ENCODE data around the gene GMPR2. TPM values are rescaled to one million over a fixed set of nuclear protein-coding genes. Genes with fewer than 3 reads are reported as not detected.

The GMPR2 gene
- total and polyA plus RNA-seq, 2 of the 13 experiments (the other 11 are each of a cell fraction or from before 2014, with no cell fraction given) = 210 to 273 TPM

GRCh38 chr14:24232645-24233537, at the start of gene GMPR2 (continued):
- TF ChIP-seq NFAT5 (CRISPR knock-in tag; IDR thresholded peaks at IDR 0.05) = peak; percentile 90
- TF ChIP-seq, protein P1, sequence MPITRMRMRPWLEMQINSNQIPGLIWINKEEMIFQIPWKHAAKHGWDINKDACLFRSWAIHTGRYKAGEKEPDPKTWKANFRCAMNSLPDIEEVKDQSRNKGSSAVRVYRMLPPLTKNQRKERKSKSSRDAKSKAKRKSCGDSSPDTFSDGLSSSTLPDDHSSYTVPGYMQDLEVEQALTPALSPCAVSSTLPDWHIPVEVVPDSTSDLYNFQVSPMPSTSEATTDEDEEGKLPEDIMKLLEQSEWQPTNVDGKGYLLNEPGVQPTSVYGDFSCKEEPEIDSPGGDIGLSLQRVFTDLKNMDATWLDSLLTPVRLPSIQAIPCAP (CRISPR knock-in tag; IDR thresholded peaks at IDR 0.05; ENCODE audit: low read depth) = 0 out of 2 replicates have a peak, but pooled peaks have one; percentile 62
- TF ChIP-seq MED8 (CRISPR knock-in tag; IDR thresholded peaks at IDR 0.05; ENCODE audit: insufficient replicate concordance) = peak; percentile 41
- TF ChIP-seq BHLHE40 (IDR thresholded peaks at IDR 0.05; ENCODE audit: low read length) = no peak
- TF ChIP-seq TFAP4 (IDR thresholded peaks at IDR 0.05; ENCODE audit: borderline replicate concordance, low read depth) = peak; percentile 43; the same call in 1 of the 2 replicates
- TF ChIP-seq, protein P2, sequence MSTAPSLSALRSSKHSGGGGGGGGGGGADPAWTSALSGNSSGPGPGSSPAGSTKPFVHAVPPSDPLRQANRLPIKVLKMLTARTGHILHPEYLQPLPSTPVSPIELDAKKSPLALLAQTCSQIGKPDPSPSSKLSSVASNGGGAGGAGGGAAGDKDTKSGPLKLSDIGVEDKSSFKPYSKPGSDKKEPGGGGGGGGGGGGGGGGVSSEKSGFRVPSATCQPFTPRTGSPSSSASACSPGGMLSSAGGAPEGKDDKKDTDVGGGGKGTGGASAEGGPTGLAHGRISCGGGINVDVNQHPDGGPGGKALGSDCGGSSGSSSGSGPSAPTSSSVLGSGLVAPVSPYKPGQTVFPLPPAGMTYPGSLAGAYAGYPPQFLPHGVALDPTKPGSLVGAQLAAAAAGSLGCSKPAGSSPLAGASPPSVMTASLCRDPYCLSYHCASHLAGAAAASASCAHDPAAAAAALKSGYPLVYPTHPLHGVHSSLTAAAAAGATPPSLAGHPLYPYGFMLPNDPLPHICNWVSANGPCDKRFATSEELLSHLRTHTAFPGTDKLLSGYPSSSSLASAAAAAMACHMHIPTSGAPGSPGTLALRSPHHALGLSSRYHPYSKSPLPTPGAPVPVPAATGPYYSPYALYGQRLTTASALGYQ (CRISPR knock-in tag; IDR thresholded peaks at IDR 0.05) = 0 out of 2 replicates have a peak, but pooled peaks have one; percentile 65
- TF ChIP-seq ARNTL (CRISPR knock-in tag; IDR thresholded peaks at IDR 0.05) = peak; percentile 75
- no peak for TF ChIP-seq ZNF569 (CRISPR knock-in tag; IDR thresholded peaks at IDR 0.05; ENCODE audit: borderline replicate concordance)
- TF ChIP-seq U2AF1 (optimal IDR thresholded peaks at IDR 0.05; ENCODE audit: low read depth, low read length) = peak; percentile 96
- TF ChIP-seq ATF5 (CRISPR knock-in tag; IDR thresholded peaks at IDR 0.05; ENCODE audit: low read depth) = peak; percentile 87; the same call in 1 of the 2 replicates
- peak; percentile 86; the same call in 1 of the 2 replicates for TF ChIP-seq TGIF2 (CRISPR knock-in tag; IDR thresholded peaks at IDR 0.05)
- TF ChIP-seq ZNF891 (CRISPR knock-in tag; IDR thresholded peaks at IDR 0.05) = peak; percentile 87
- peak; percentile 94 for TF ChIP-seq KAT8 (CRISPR knock-in tag; IDR thresholded peaks at IDR 0.05)
- peak; percentile 96 for TF ChIP-seq ZNF784 (CRISPR knock-in tag; IDR thresholded peaks at IDR 0.05; ENCODE audit: borderline replicate concordance)
- TF ChIP-seq SOX13 (IDR thresholded peaks at IDR 0.05) = no peak
- peak in 1 of 2 experiments; percentile 45; a peak in 2 of 4 replicates for TF ChIP-seq SOX13 (CRISPR knock-in tag; conservative IDR thresholded peaks at IDR 0.05 in 1 of 2, IDR thresholded peaks at IDR 0.05 in 1 of 2)
